ENCODE results near the gene RTKN. TPM values are rescaled to one million over a fixed set of nuclear protein-coding genes. Genes with fewer than 3 reads are reported as not detected.

The RTKN gene
- total and polyA plus RNA-seq, 2 of the 13 experiments (the other 11 are each of a cell fraction or from before 2014, with no cell fraction given), result 159 to 166 TPM

- TF ChIP-seq ZNF609 (CRISPR knock-in tag; IDR thresholded peaks at IDR 0.05; ENCODE audit: borderline replicate concordance) (0 out of 2 replicates have a peak, but pooled peaks have one; percentile 36), STAG1 (CRISPR knock-in tag; IDR thresholded peaks at IDR 0.05) (no peak), ETV6 (CRISPR knock-in tag; conservative IDR thresholded peaks at IDR 0.05) (no peak), ZNF652 (CRISPR knock-in tag; IDR thresholded peaks at IDR 0.05; ENCODE audit: borderline replicate concordance, low read depth) (no peak), NFE2L1 (CRISPR knock-in tag; IDR thresholded peaks at IDR 0.05; ENCODE audit: borderline replicate concordance) (no peak), DPF2 (CRISPR knock-in tag; IDR thresholded peaks at IDR 0.05; ENCODE audit: borderline replicate concordance, low read depth) (no peak), FOXP1 (IDR thresholded peaks at IDR 0.05) (no peak), FOXP1 (CRISPR knock-in tag; IDR thresholded peaks at IDR 0.05) (no peak), ZNF44 (CRISPR knock-in tag; IDR thresholded peaks at IDR 0.05) (0 out of 2 replicates have a peak, but pooled peaks have one; percentile 26), ATF1 (CRISPR knock-in tag; IDR thresholded peaks at IDR 0.05) (no peak), SRSF9 (IDR thresholded peaks at IDR 0.05; ENCODE audit: borderline replicate concordance, insufficient read depth, low read depth, low read length, poor library complexity, severe bottlenecking) (no peak), ZSCAN31 (CRISPR knock-in tag; IDR thresholded peaks at IDR 0.05; ENCODE audit: low read depth) (no peak), SSRP1 (CRISPR knock-in tag; IDR thresholded peaks at IDR 0.05) (no peak), CHD2 (IDR thresholded peaks at IDR 0.05; ENCODE audit: low read depth, low read length) (no peak), ZNF768 (CRISPR knock-in tag; IDR thresholded peaks at IDR 0.05) (no peak), POGK (CRISPR knock-in tag; conservative IDR thresholded peaks at IDR 0.05) (no peak), GABPA (IDR thresholded peaks at IDR 0.05; ENCODE audit: low read depth, low read length) (no peak), GABPA (CRISPR knock-in tag; IDR thresholded peaks at IDR 0.05; ENCODE audit: low read depth) (0 out of 2 replicates have a peak, but pooled peaks have one; percentile 20), GPN1 (CRISPR knock-in tag; IDR thresholded peaks at IDR 0.05; ENCODE audit: borderline replicate concordance) (no peak), HMGXB3 (CRISPR knock-in tag; IDR thresholded peaks at IDR 0.05; ENCODE audit: borderline replicate concordance) (no peak), DRAP1 (CRISPR knock-in tag; IDR thresholded peaks at IDR 0.05) (no peak)
These were observed 16.7 kb downstream of the RTKN start (continued) for GRCh38 chr2:74424995-74425406.
